Measurements from ENCODE around the gene RAPSN. TPM values are rescaled to one million over a fixed set of nuclear protein-coding genes. Genes with fewer than 3 reads are reported as not detected.

RAPSN gene
- total and polyA plus RNA-seq, 2 experiments from 2014 or later = not detected

- no peak for DNase-seq (ENCODE audit: low read depth in 1 of 2, low spot score in 1 of 2)
- no peak overlapping the region for H3K4me3 ChIP-seq
- TF ChIP-seq CTCF (IDR thresholded peaks at IDR 0.05; ENCODE audit: low read depth, low read length) = no peak
- no peak overlapping the region for H3K27ac ChIP-seq
- no peaks in the 10 kb centered on the region for H3K27me3 ChIP-seq
- no peaks in the 10 kb centered on the region for H3K9me3 ChIP-seq (ENCODE audit: low read depth)
- H3K4me1 ChIP-seq (ENCODE audit: low read depth) = no peaks in the 10 kb centered on the region
- no peaks in the 10 kb centered on the region for H3K36me3 ChIP-seq
These were observed 4.4 kb upstream of the RAPSN start for GRCh38 chr11:47453365-47453764.

GRCh38 chr11:47451990-47452389 is 3.1 kb upstream of the RAPSN start:
- H3K9me3 ChIP-seq (ENCODE audit: low read depth) = no peaks in the 10 kb centered on the region
- H3K27me3 ChIP-seq = no peaks in the 10 kb centered on the region
- no peak for DNase-seq (ENCODE audit: low read depth in 1 of 2, low spot score in 1 of 2)
- H3K4me3 ChIP-seq = no peak overlapping the region
- H3K27ac ChIP-seq = no peak overlapping the region
- H3K36me3 ChIP-seq = no peaks in the 10 kb centered on the region
- H3K4me1 ChIP-seq (ENCODE audit: low read depth) = no peaks in the 10 kb centered on the region
- TF ChIP-seq CTCF (IDR thresholded peaks at IDR 0.05; ENCODE audit: low read depth, low read length) = no peak

- H3K4me3 ChIP-seq = no peak overlapping the region
- H3K9me3 ChIP-seq (ENCODE audit: low read depth) = no peaks in the 10 kb centered on the region
- H3K27ac ChIP-seq = no peak overlapping the region
- TF ChIP-seq CTCF (IDR thresholded peaks at IDR 0.05; ENCODE audit: low read depth, low read length) = no peak
- no peaks in the 10 kb centered on the region for H3K36me3 ChIP-seq
- no peak for DNase-seq (ENCODE audit: low read depth in 1 of 2, low spot score in 1 of 2)
- H3K4me1 ChIP-seq (ENCODE audit: low read depth) = no peaks in the 10 kb centered on the region
- no peaks in the 10 kb centered on the region for H3K27me3 ChIP-seq
These were observed 2.5 kb upstream of the RAPSN start for GRCh38 chr11:47451436-47451835.

- DNase-seq (ENCODE audit: low read depth in 1 of 2, low spot score in 1 of 2) = no peak
- Histone ChIP-seq H3K27me3 (no peaks in the 10 kb centered on the region), H3K9me3 (ENCODE audit: low read depth) (no peaks in the 10 kb centered on the region), H3K36me3 (no peaks in the 10 kb centered on the region), H3K27ac (no peak overlapping the region), H3K4me1 (ENCODE audit: low read depth) (no peaks in the 10 kb centered on the region), H3K4me3 (no peak overlapping the region)
- no peak for TF ChIP-seq CTCF (IDR thresholded peaks at IDR 0.05; ENCODE audit: low read depth, low read length)
These were observed 605 bp upstream of the RAPSN start for GRCh38 chr11:47449541-47449940.

- no peaks in the 10 kb centered on the region for H3K9me3 ChIP-seq (ENCODE audit: low read depth)
- no peak for TF ChIP-seq CTCF (IDR thresholded peaks at IDR 0.05; ENCODE audit: low read depth, low read length)
- H3K27ac ChIP-seq = no peak overlapping the region
- no peaks in the 10 kb centered on the region for H3K36me3 ChIP-seq
- DNase-seq (ENCODE audit: low read depth in 1 of 2, low spot score in 1 of 2) = no peak
- no peaks in the 10 kb centered on the region for H3K27me3 ChIP-seq
- H3K4me3 ChIP-seq = no peak overlapping the region
- no peaks in the 10 kb centered on the region for H3K4me1 ChIP-seq (ENCODE audit: low read depth)
These were observed 1.0 kb downstream of the RAPSN start for GRCh38 chr11:47447906-47448305.

GRCh38 chr11:47446833-47447232 is 2.1 kb downstream of the RAPSN start:
- DNase-seq (ENCODE audit: low read depth in 1 of 2, low spot score in 1 of 2) = no peak
- H3K4me3 ChIP-seq = no peak overlapping the region
- H3K36me3 ChIP-seq = no peaks in the 10 kb centered on the region
- no peaks in the 10 kb centered on the region for H3K4me1 ChIP-seq (ENCODE audit: low read depth)
- TF ChIP-seq CTCF (IDR thresholded peaks at IDR 0.05; ENCODE audit: low read depth, low read length) = no peak
- no peaks in the 10 kb centered on the region for H3K9me3 ChIP-seq (ENCODE audit: low read depth)
- no peak overlapping the region for H3K27ac ChIP-seq
- no peaks in the 10 kb centered on the region for H3K27me3 ChIP-seq

Measured in cardiac muscle cell (in vitro differentiated cells and primary cell).